Psoas muscle (tissue), 8 donors: ENCODE measurements around the gene LMF2. TPM values are rescaled to one million over a fixed set of nuclear protein-coding genes. Genes with fewer than 3 reads are reported as not detected.

Experiments used
- ATAC-seq, 4 donors: fragments of 200-7000 bp; cut with Tn5 transposase; one replicate each; pipeline ENCODE4 v1.9.1; 2020; ENCODE audit warnings: moderate library complexity in 3 of 4, mild to moderate bottlenecking in 2 of 4
- DNase-seq, 2 donors: peaks; one replicate each; pipeline ENCODE4 v3.0.0-alpha.2; 2020
- H3K27ac ChIP-seq: fragments of 200-600 bp; one replicate; pipeline ENCODE4 v1.8.0; 2022
- H3K27me3 ChIP-seq, 3 donors: fragments of 200-600 bp in 1 of 3; one replicate each; pipeline versions ENCODE4 v1.6.1 to v1.8.0; 2013 to 2022; ENCODE audit warnings: low read length in 2 of 3, mild to moderate bottlenecking in 2 of 3, moderate library complexity in 1 of 3; ENCODE audit not compliant: insufficient read depth in 3 of 3
- H3K36me3 ChIP-seq, 2 donors: fragments of 200-600 bp in 1 of 2; one replicate each; pipeline versions ENCODE4 v1.6.1 to v1.8.0; 2013 to 2022; ENCODE audit warnings: low read depth in 1 of 2, mild to moderate bottlenecking in 1 of 2, moderate library complexity in 1 of 2; ENCODE audit not compliant: insufficient read depth in 1 of 2
- H3K4me1 ChIP-seq: fragments of 200-600 bp; one replicate; pipeline ENCODE4 v1.8.0; 2022
- H3K4me3 ChIP-seq: fragments of 200-600 bp; one replicate; pipeline ENCODE4 v1.8.0; 2022; ENCODE audit warnings: mild to moderate bottlenecking
- H3K9me3 ChIP-seq: fragments of 200-600 bp; one replicate; pipeline ENCODE4 v1.8.0; 2022
- WGBS, 3 donors: extraction: QIAGEN DNeasy Blood & Tissue Kit; methylation state at CpG; one replicate each; pipeline versions ENCODE4 v1.1.6 to v1.1.7; 2013; 5-methylcytosine and 5-hydroxymethylcytosine counted together
- intact Hi-C, 2 donors: fragments of 100-400 bp; cut with DNase I; formaldehyde crosslinking; loops; one replicate each; pipeline versions ENCODE4 v1.11.0 to v1.14.2; 2022
- polyA plus RNA-seq, 3 donors: library from polyadenylated mRNA; stranded (reverse); fragments of 200-250 nt; gene quantifications; one replicate each; pipeline ENCODE4 v1.2.3, GENCODE V29; 2013
- total RNA-seq, 4 donors: library from RNA; stranded (reverse); fragmentation: NEBNext Ultra II Directional in 2 of 4; extraction: Animal tissue kit (Norgen Biotek cat#: 25700) in 2 of 4; gene quantifications; one replicate each; pipeline versions ENCODE4 v1.2.1 to v1.2.4, GENCODE V29; 2021 to 2023
- TF ChIP-seq, protein P1 (sequence below): fragments of 200-600 bp; IDR thresholded peaks from one replicate; pipeline ENCODE4 v1.8.0; 2022; ENCODE audit warnings: antibody characterized with exemption
- donor health status: healthy with polysubstance abuse.
- donor health status: DM: no; HTN: no; CAD: no; lungs with moderate emphysema.
- donor health status: Bipolar disorder and iron deficiency.
- donor health status: healthy.
- donor health status: DM: yes; HTN: yes; CAD: no.
- donor health status: DM: no; HTN: no; CAD: no.
- donor health status: DM: no; HTN: no; CAD: no.
- donor health status: DM: yes; HTN: yes; CAD: no.

LMF2 gene
- total and polyA plus RNA-seq, 7 donors: 14.9 to 24.1 (median 17.2) TPM

- intact Hi-C loops: no loop called here
- 93 to 94% (median 94%) methylated on average over 24 to 26 of the region's 26 CpGs for WGBS, 3 donors
- no peaks in the 10 kb centered on the region for H3K4me1 ChIP-seq
- H3K27ac ChIP-seq: no peak overlapping the region
- TF ChIP-seq, protein P1, sequence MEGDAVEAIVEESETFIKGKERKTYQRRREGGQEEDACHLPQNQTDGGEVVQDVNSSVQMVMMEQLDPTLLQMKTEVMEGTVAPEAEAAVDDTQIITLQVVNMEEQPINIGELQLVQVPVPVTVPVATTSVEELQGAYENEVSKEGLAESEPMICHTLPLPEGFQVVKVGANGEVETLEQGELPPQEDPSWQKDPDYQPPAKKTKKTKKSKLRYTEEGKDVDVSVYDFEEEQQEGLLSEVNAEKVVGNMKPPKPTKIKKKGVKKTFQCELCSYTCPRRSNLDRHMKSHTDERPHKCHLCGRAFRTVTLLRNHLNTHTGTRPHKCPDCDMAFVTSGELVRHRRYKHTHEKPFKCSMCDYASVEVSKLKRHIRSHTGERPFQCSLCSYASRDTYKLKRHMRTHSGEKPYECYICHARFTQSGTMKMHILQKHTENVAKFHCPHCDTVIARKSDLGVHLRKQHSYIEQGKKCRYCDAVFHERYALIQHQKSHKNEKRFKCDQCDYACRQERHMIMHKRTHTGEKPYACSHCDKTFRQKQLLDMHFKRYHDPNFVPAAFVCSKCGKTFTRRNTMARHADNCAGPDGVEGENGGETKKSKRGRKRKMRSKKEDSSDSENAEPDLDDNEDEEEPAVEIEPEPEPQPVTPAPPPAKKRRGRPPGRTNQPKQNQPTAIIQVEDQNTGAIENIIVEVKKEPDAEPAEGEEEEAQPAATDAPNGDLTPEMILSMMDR: no peak
- DNase-seq (no peak), ATAC-seq (no peak)
- no peaks in the 10 kb centered on the region for H3K27me3 ChIP-seq
- no peaks in the 10 kb centered on the region for H3K9me3 ChIP-seq
- H3K36me3 ChIP-seq: peaks cover 3 to 100% of the 10 kb centered on the region in 2 donors
- no peak overlapping the region for H3K4me3 ChIP-seq
Observed at GRCh38 chr22:50461536-50461935, 46.0 kb downstream of the LMF2 start.

- WGBS, 3 donors: 94 to 98% (median 96%) methylated on average over 17 of the region's 17 CpGs
- TF ChIP-seq, protein P1: no peak
Observed at GRCh38 chr22:50460938-50461337, 46.6 kb downstream of the LMF2 start.

GRCh38 chr22:50459496-50460140, 47.9 kb downstream of the LMF2 start:
- ATAC-seq (no peak), DNase-seq (no peak)
- intact Hi-C loops: no loop called here
- H3K4me3 ChIP-seq: no peak overlapping the region
- peaks cover 8 to 99% of the 10 kb centered on the region in 2 donors for H3K36me3 ChIP-seq
- H3K27ac ChIP-seq: no peak overlapping the region
- no peaks in the 10 kb centered on the region for H3K4me1 ChIP-seq
- no peaks in the 10 kb centered on the region for H3K27me3 ChIP-seq
- TF ChIP-seq, protein P1: no peak
- H3K9me3 ChIP-seq: no peaks in the 10 kb centered on the region
- 92 to 95% (median 94%) methylated on average over 37 to 41 of the region's 41 CpGs for WGBS, 3 donors

More at GRCh38 chr22:50460938-50461337, 46.6 kb downstream of the LMF2 start:
- Histone ChIP-seq H3K27me3 (no peaks in the 10 kb centered on the region), H3K4me3 (no peak overlapping the region), H3K27ac (no peak overlapping the region), H3K4me1 (no peaks in the 10 kb centered on the region), H3K9me3 (no peaks in the 10 kb centered on the region), H3K36me3 (peaks cover 3 to 99% of the 10 kb centered on the region in 2 donors)
- intact Hi-C loops: no loop called here
- ATAC-seq (no peak), DNase-seq (no peak)

- ATAC-seq (no peak), DNase-seq (no peak)
- Histone ChIP-seq H3K36me3 (peaks cover 8 to 99% of the 10 kb centered on the region in 2 donors), H3K4me1 (no peaks in the 10 kb centered on the region), H3K4me3 (no peak overlapping the region), H3K27me3 (no peaks in the 10 kb centered on the region), H3K9me3 (no peaks in the 10 kb centered on the region), H3K27ac (no peak overlapping the region)
- intact Hi-C loops: no loop called here
- TF ChIP-seq, protein P1: no peak
- 89 to 91% (median 89%) methylated on average over 22 of the region's 22 CpGs for WGBS, 3 donors
Observed at GRCh38 chr22:50459016-50459415, 48.5 kb downstream of the LMF2 start.
